ENCODE measurements around the gene MCM3. TPM values are rescaled to one million over a fixed set of nuclear protein-coding genes. Genes with fewer than 3 reads are reported as not detected.
A peak's percentile ranks its signal among the peaks of the same experiment; 100 is the strongest.

The MCM3 gene
- total and polyA plus RNA-seq, 2 of the 4 experiments (the other 2 are of a cell fraction): 54.6 to 66.5 TPM

- peaks cover 3 to 6% of the 10 kb centered on the region in 2 experiments; a peak in 2 of 4 replicates for H3K79me1 ChIP-seq (ENCODE audit: low read depth in 1 of 2, low read length in 2 of 2)
- POLR2A ChIA-PET (ENCODE audit: unreplicated experiment): no interaction called here
- no peak overlapping the region for H3K23ac ChIP-seq (ENCODE audit: low read depth, low read length)
- H2AK9ac ChIP-seq (replicated peaks; ENCODE audit: low read depth, low read length, poor library complexity): no peak overlapping the region
- DNase-seq (peak; percentile 7), ATAC-seq (ENCODE audit: low read depth) (peak; percentile 42)
- peaks cover 33% of the 10 kb centered on the region for H3K36me3 ChIP-seq (ENCODE audit: control insufficient read depth, insufficient read depth, low read length)
- no peak overlapping the region for H3K4me3 ChIP-seq (ENCODE audit: insufficient read depth, low read depth, low read length)
- H2AFZ ChIP-seq (replicated peaks; ENCODE audit: low read length, poor library complexity): no peak overlapping the region
- no peak overlapping the region for H2BK120ac ChIP-seq (ENCODE audit: low read depth, low read length)
- no peak overlapping the region for H4K91ac ChIP-seq (ENCODE audit: insufficient read depth, low read depth, low read length)
- H3K9me1 ChIP-seq (ENCODE audit: insufficient read depth, low read length): peaks cover 4% of the 10 kb centered on the region; the same call in 1 of the 2 replicates
- no TSS peak for BruUV-seq (replicated peaks)
- no peak overlapping the region for H2AK5ac ChIP-seq (ENCODE audit: low read depth, low read length)
- H3K9me3 ChIP-seq (ENCODE audit: control insufficient read depth, insufficient read depth, low read length): no peaks in the 10 kb centered on the region
- peaks cover 3% of the 10 kb centered on the region; the same call in 1 of the 2 replicates for H3K4me1 ChIP-seq (ENCODE audit: control insufficient read depth, insufficient read depth, low read length)
- intact Hi-C loops (cut with micrococcal nuclease): no loop called here
- H3K14ac ChIP-seq (replicated peaks; ENCODE audit: low read depth, low read length): no peak overlapping the region
- no peaks in the 10 kb centered on the region for H3K27me3 ChIP-seq (ENCODE audit: control insufficient read depth, insufficient read depth, low read length)
- no peak overlapping the region for H4K8ac ChIP-seq (ENCODE audit: low read depth in 2 of 2, low read length in 2 of 2)
- H3K9ac ChIP-seq (ENCODE audit: low read depth, low read length): no peak overlapping the region
- no peak overlapping the region for H4K5ac ChIP-seq (ENCODE audit: low read depth, low read length)
- H4K20me1 ChIP-seq (ENCODE audit: insufficient read depth, low read length): no peaks in the 10 kb centered on the region
- H2BK15ac ChIP-seq (ENCODE audit: low read depth, low read length): no peak overlapping the region
- no peak overlapping the region for H3K56ac ChIP-seq (ENCODE audit: extremely low read depth, insufficient read depth, low read length)
- H2BK20ac ChIP-seq (ENCODE audit: low read depth, low read length): no peak overlapping the region
- H3K4ac ChIP-seq (ENCODE audit: low read depth, low read length): no peak overlapping the region
- dilution Hi-C loops (cut with HindIII; ENCODE audit: low sequenced_read_pairs, unreplicated experiment): no loop called here
- WGBS, 2 experiments (ENCODE audit: extremely low coverage in 2 of 2, insufficient read length in 1 of 2): 100% methylated on average over 4 of the region's 9 CpGs; no CpG with 5 or more reads in 1 of the 2 experiments
- no peak overlapping the region; the same call in 1 of the 2 replicates for H3K27ac ChIP-seq (ENCODE audit: insufficient read depth, low read length)
- CTCF ChIA-PET: interaction anchor here (0.8 to 1.0 kb wide), 2 partner anchors 13 to 90 kb away, joined by 3 read pairs; partner anchors contain the start of genes MCM3 and PAQR8
- in situ Hi-C loops (cut with MboI; ENCODE audit: low sequenced_read_pairs): no loop called here
- H3K4me2 ChIP-seq (ENCODE audit: low read depth, low read length): no peak overlapping the region
- no peak overlapping the region for H2BK5ac ChIP-seq (ENCODE audit: low read depth, low read length, poor library complexity, severe bottlenecking)
- TF ChIP-seq RCOR1 (IDR thresholded peaks at IDR 0.05; ENCODE audit: insufficient replicate concordance, low read length) (no peak), CHD1 (IDR thresholded peaks at IDR 0.05; ENCODE audit: low read depth, low read length) (no peak), MAZ (IDR thresholded peaks at IDR 0.05; ENCODE audit: borderline replicate concordance, low read depth, low read length) (no peak), BHLHE40 (IDR thresholded peaks at IDR 0.05; ENCODE audit: low read depth, low read length) (no peak), FOS (IDR thresholded peaks at IDR 0.05; ENCODE audit: low read depth, low read length) (no peak), MXI1 (IDR thresholded peaks at IDR 0.05; ENCODE audit: borderline replicate concordance, low read depth, low read length) (no peak), NFE2L2 (IDR thresholded peaks at IDR 0.05; ENCODE audit: low read depth, low read length) (no peak), ELK1 (IDR thresholded peaks at IDR 0.05; ENCODE audit: borderline replicate concordance, low read depth, low read length) (no peak), POLR2A (IDR thresholded peaks at IDR 0.05; ENCODE audit: low read depth, low read length) (no peak), SMC3 (IDR thresholded peaks at IDR 0.05; ENCODE audit: low read depth, low read length) (no peak), MAFK (IDR thresholded peaks at IDR 0.05; ENCODE audit: low read depth, low read length) (no peak), RFX5 (IDR thresholded peaks at IDR 0.05; ENCODE audit: low read depth, low read length) (no peak), CEBPB (IDR thresholded peaks at IDR 0.05; ENCODE audit: low read depth, low read length) (no peak), USF2 (IDR thresholded peaks at IDR 0.05; ENCODE audit: low read depth, low read length) (no peak), RAD21 (IDR thresholded peaks at IDR 0.05; ENCODE audit: low read length) (no peak)
- TF ChIP-seq, protein P1, sequence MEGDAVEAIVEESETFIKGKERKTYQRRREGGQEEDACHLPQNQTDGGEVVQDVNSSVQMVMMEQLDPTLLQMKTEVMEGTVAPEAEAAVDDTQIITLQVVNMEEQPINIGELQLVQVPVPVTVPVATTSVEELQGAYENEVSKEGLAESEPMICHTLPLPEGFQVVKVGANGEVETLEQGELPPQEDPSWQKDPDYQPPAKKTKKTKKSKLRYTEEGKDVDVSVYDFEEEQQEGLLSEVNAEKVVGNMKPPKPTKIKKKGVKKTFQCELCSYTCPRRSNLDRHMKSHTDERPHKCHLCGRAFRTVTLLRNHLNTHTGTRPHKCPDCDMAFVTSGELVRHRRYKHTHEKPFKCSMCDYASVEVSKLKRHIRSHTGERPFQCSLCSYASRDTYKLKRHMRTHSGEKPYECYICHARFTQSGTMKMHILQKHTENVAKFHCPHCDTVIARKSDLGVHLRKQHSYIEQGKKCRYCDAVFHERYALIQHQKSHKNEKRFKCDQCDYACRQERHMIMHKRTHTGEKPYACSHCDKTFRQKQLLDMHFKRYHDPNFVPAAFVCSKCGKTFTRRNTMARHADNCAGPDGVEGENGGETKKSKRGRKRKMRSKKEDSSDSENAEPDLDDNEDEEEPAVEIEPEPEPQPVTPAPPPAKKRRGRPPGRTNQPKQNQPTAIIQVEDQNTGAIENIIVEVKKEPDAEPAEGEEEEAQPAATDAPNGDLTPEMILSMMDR (conservative IDR thresholded peaks at IDR 0.05; ENCODE audit: low read depth, low read length): no peak
- no peak overlapping the region for H3K18ac ChIP-seq (ENCODE audit: low read depth, low read length)
Observed at GRCh38 chr6:52271852-52272460, 12.6 kb downstream of the MCM3 start.

All from IMR-90 (cell line).